CD4-positive, alpha-beta T cell treated with Interleukin-2 at 100 ng/mL for 4 hours (primary cell): ENCODE measurements around the gene CRTC3.

Experiments
- DNase-seq: peaks from one replicate; pipeline ENCODE4 v3.0.0-alpha.2; 2020; ENCODE audit warnings: low spot score

CRTC3 gene

DNA sequence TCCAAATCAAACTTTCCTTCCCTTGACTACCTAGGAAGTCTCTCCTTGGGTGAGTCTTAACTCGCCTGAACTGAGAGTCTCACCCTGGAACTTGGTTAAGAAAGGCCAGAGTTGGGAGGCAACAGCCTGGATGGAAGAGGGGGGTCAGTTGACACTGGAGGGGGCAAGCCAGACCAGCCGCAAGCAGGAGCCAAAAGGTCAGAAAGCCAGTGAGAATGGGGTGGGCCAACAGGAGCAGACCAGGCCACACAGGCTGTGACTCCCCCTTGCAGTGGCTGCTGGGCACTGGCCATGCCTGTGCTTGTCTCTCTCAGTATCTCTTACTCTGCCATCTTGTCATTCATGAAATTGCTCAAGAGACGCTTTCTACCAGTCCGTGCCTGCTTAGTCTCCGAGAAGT lies 32.9 kb downstream of the CRTC3 start:
- DNase-seq, result no peak

DNA sequence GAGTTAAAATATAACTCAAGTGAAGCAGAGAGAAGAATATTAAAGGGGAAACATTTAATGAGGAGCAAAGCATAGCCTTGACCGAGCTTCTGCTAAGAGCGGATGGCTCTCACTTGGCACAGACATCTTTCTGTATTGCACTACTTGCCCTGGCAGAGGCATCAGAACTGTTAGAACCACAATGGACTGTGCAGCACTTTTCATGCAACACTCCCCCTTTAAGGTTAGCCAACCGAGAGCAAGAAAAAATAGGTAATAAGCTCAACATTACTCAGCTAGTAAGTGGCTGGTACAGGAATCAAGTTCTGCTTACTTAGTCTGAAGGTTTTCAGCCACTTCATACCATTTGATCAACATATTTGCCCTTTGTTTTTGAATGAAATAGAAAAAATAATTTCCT lies 33.7 kb downstream of the CRTC3 start:
- no peak for DNase-seq

DNA sequence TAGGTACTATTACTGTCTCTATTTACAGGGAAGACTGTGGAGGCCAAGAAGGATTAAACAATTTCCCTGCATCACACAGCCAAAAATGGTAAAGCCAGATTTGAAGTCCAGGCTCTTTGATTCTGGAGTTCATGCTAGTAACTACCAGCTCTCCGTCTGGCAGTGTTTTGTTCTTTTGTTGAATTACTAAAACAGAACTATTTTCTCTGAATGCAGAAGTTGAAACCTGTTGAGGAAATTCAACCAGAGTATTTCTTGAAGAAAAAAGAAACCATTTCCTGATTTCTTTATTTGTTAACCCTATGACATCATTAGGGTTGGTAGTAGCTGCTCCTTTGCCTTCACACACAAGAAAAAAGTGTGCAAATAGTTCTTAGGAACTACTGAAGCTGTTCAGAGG lies 34.3 kb downstream of the CRTC3 start:
- DNase-seq, result peak; percentile 29

DNA sequence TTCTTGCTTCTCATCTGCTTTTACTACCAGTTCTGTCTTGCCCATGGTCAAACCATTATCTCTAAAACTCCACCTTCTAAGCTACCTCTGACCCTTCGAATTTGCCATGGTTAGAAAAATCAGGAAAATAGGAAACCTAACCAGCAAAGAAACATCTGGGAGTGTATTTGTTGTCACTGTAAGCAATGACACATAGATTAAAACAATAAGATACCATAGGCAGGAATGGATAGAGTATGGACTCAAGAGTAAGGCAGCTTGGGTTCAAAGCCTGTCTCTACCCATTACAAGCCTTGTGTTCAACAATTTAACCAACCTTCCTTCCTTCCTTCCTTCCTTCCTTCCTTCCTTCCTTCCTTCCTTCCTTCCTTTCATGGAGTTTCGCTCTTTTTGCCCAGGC lies 34.9 kb downstream of the CRTC3 start:
- no peak for DNase-seq

DNA sequence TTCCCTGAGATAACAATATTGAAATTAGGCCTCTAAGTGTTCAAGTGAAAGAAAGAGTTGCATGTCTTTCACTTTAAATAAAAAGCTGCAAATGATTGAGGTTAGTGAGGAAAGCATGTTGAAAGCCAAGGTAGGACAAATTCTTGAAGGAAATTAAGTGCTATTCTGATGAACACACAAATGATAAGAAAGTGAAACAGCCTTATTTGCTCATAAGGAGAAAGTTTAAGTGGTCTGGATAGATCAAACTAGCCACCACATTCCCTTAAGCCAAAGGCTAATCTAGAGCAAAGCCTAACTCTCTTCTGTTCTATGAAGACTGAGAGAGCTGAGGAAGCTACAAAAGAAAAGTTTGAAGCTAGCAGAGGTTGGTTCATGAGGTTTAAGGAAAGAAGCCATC lies 36.1 kb downstream of the CRTC3 start:
- no peak for DNase-seq

DNA sequence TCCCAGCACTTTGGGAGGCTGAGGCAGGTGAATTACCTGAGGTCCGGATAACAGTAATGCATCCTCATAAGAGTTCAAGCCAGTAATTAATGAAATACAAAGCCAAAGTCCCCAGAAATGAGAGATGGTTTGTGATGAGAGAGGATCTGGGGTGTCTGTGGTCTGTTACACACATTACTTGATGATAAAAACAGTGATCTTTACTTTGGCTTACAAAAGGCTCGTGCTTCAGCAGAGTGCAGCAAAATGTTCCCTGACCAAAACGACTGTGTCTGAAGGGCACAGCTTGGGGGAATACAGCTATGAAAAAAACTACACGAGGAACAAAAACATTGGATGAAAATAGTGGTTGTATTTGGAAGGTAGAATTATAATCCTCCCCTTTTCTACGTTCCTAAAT lies 40.9 kb downstream of the CRTC3 start:
- no peak for DNase-seq

DNA sequence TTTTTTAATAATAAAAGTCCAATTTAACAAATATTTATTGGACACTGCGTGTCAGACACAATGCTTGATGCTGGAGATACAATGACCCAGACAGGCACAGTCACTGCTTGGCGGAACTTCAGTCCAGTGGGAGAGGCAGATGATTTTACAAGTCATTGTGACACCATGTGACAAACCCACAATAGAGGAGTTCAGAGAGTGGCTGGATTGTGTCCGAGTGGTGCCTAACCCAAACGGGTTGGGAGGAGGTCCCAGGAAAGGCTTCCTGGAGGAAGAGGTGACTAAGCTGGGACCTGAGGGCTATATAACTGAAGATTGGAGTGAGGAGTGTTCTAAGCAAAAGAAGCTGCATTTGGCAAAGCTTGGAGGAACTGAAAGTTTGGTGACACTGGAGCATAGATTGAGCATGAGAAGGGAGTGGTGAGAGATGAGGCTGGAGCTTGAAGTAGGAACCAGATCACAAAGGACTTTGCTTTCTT lies 41.4 kb downstream of the CRTC3 start:
- no peak for DNase-seq

DNA sequence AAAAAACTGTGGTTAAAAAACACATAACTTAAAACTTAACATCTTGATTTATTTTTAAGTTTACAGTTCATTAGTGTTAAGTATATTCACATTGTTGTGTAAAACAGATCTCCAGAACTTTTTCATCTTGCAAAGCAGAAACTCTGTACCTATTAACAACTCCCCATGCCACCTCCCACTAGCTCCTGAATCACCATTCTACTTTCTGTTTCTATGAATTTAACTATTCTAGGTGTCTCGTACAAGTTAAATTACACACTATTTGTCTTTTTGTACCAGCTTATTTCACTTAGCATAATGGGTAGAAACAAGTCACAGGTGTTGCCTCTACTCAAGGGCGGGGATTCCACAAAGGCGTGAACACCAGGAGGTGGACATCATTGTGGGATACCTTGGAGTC lies 43.2 kb downstream of the CRTC3 start:
- no peak for DNase-seq

DNA sequence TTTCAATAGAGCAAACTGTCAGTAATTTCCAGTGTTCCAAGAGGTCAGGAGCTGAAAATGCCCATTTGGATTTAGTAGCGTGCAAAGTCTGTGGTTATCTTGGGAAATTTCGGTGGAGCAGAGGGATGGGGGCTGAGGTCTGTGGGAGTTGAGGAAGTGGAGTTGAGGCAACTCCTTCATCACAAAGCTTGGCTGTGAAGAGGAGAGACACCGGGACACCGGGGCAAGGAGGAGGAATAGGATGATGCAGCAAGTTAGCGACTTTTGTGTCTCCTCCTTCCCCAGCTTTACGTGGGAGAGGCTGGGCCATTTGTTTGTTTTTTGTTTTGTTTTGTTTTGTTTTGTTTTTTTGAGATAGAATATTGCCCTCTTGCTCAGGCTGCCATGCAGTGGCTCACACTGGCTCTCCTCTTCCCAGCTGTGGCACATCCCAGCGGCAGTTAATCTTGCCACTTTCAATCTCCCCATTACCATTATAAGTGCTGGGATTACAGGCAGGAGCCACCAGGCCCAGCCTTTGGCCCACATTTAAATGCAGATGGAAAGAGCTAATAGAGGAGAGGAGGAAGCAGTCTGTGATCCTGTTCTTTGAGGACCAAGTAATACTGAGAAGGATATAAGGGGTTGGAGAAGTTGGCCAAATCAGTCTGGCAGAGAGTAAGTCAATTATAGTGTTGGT lies 47.1 kb downstream of the CRTC3 start:
- no peak for DNase-seq

DNA sequence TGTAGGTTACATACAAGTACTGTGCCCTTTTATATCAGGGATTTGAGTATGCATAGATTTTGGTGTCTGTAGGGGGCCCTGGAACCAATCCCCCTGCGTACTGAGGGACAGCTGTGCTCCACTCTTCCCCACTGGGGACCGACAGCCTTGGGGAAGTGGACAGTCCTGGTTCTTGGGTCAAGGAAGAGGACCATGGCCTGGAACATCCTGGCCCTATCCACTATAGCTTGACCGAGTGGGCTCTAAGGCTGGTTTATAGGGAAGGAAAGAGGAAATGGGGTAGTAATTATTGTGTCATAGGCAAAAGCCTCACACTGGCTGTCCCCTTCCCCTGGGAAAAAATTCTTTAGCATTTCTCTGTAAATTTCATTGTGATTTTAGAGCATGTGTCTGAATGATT lies 49.5 kb downstream of the CRTC3 start:
- no peak for DNase-seq

DNA sequence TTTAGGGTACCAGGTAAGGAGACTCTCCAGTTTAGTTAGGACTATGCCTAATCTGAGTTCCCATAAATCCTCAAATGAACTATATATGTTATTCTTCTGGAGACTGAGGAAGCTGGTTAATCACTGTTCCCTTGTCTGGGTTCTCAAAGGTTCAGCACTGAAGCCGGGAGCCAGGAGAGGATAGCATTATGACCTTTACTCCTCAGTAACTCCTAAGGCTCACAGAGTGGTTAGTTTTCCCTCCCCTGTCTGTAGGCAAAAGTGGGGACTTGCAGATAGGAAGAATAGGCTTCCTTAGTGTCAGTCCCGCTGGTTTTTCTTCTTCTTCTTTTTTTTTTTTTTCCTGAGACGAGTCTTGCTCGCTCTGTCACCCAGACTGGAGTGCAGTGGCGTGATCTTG lies 50.4 kb downstream of the CRTC3 start:
- DNase-seq, result no peak

DNA sequence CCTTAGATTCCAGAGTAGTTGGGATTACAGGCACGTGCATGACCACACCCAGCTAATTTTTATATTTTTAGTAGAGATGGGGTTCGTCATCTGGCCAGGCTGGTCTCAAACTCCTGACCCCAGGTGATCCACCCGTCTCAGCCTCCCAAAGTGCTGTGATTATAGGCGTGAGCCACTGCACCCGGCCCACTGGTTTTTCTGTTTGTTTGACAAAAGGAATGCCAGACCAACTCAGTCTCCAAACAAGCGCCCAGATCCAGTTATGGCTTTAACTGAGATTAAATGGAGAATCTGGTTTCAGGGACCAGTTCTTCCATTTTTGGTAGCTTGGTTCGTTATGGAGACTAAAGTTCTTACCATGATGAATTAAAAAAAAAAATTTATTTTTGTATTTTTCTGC lies 50.8 kb downstream of the CRTC3 start:
- no peak for DNase-seq

DNA sequence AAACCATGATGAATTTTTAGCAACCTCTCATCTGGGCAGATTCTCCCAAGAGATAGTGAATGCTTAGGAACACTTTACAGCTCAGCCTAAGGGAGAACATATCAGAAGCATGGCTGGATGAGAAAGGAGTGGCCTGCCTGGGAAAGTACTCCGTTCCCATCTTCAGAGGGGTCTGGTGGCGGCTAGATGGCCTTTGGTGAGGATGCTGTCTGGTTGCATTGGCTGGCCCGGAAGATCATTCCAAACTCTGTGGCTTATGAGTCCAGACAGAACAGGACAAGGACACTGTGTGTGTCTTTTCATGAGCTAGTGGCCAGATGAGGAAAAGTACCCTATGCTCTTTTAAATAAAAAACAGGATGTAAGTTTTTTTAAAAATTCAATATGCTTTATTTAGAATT lies 51.2 kb downstream of the CRTC3 start:
- DNase-seq, result no peak

DNA sequence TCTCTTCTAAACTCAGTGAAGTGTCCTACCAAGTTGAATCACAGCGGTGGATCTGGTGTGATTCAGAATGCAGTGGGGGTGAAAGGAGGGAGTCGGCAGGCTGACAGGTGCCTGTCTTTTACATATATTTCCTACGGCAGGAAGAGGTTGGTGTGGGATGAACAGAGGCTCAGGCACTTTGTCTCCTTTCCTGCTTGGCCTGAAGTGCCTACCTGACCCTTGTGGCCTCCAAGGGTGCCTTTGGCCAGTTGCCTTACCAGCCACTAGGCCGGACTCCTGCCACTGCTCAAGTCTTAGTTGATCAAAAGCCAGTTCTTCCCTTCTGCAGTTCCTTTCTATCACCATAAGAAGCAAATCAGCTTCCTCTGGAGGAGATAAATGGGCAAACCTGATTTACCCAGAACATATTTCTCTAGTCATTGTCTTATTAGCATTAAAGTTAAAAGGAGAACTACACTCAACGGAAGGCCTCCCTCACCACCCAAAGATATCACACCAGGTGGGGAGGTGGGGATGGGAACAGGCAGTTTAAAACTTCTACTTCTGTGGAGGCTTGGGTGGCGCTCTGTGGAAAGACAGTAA lies 52.1 kb downstream of the CRTC3 start:
- DNase-seq, result no peak

DNA sequence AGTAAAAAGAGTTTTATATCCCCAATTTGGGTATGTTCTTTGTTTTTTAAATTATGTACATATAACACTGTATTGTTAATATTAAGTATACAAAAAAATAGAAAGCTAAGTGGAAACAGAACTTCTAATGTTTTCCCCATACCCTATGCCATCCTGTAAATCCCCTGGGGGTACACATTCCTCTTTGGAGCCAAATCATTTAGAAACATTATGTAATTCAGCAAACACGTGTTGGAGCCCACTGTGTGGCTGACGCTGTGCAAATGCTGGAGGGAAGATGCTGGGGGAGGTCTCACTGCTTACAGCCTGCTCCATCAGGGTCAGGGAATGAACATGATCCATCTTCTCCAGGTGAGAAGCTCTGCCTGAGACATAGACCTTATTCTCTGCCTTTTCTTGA lies 52.8 kb downstream of the CRTC3 start:
- no peak for DNase-seq

DNA sequence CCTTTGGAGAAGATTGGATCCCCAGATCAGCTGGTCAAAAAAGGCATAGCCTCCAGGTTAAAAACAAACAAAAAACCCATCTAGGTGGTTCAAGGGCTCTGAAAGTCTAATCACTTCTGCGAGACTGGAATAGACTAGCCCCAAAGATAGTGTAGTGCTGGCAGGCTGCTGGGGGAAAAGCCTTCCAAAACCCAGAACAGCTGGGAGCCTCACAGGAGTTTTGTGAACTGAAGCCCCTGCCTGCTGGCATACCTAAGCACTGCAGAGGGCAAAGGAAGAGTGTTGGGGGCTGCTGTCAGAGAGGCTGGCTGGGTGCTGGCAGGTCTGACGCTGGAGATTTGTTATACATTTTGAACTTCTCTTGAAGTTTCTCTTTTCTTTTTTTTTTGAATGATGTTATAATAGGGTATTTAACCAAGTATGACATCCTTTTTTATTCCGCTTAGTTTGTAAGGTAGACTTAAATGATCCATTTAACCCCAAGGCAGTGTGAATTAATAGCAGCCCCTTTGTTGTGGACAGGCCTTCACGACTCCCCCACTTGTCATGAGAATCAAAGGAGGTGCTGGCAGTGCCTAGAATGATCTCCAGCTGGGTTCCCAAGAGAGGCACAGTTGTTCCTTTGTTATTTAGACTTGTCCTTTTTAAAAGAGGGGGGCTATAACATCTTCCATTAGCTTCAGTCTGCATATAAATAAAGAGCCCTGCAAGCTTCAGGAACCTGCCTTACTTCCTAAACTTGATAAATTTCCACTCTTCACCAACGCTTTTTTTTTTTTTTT lies 53.9 kb downstream of the CRTC3 start:
- DNase-seq, result no peak

DNA sequence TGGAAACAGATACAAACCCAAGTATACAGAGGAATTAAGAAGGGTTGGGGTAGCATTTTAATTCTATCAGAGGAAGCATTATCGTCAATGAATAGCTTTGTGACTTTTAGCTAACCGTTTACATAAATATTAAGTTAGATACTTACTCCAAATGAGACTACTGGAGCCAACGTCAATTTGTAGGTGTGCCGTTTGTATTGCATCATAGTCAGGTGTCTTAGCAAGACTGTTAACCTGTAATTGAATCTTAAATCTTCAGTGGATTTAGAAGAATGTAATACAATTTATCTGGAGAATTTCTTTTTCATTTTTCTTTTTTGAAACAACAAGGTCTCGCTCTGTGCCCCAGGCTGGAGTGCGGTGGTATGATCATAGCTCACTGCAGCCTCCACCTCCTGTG lies 55.1 kb downstream of the CRTC3 start:
- DNase-seq, result no peak

DNA sequence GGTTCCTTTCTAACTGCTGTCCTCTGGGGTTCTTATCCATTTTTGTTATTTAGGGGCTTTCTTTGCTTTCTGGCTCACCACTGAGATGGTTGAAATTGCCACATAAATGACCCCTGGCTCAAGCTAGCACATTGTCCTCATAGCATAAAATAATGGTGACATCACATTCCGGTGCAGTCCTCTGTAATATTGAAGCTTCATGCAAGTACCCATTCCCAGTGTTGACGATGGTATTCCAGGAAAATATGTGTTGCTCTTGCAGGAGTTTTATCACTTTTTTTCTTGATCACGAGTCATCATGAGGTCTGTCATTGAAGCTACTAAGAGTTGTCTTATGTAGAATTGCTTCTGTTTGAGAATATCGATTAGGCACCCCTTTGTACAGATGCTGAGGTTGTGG lies 56.1 kb downstream of the CRTC3 start:
- no peak for DNase-seq

DNA sequence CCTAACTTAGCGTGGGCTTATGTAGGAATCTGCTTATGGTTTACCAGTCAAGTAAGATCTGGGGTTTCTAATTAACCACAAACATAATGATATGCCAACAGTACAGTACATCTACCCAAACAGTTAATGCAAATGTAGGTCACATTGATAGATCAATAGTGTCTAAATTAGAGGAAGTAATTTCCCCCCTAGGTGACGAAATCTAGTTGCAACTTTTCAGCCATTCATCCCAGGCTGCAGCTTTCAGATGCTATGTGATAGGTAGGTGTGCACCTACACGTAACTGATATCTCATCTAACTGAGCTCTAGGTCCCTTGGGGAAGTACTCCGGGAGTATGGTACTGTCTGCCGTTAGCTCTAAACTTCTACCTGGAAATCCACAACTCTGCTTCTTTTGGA lies 57.2 kb downstream of the CRTC3 start:
- DNase-seq, result no peak

DNA sequence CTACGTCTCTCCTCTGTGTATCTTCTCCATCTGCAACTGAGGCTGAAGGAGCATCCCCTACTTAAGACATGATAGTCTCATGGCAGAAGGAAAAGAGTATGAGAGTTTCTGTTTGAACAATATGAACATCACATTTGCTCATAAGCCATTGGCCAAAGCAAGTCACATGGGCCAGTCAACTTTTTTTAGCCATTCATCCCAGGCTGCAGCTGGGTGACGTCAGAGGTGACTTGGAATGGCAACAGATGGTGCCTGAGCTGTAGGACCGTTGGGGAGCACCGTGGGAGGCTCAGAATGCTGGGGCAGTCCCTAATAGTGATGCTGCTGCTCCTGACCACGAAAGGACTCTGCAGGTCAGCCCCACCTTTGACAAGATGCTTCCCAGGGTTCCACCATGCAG lies 58.7 kb downstream of the CRTC3 start:
- no peak for DNase-seq

DNA sequence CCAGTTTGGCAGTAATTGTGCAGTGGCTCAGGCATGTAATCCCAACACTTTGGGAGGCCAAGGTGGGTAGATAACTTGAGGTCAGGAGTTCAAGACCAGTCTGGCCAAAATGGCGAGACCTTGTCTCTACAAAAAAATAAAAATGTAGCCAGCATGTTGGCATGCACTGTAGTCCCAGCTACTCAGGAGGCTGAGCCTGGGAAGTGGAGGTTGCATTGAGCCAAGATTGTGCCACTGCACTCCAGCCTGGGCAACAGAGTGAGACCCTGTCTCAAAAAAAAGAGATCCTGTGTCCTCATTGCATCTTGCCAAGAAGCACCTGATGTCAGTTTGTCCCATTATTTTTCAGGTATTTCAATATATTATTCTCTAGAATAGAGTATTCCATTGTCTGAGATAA lies 61.8 kb downstream of the CRTC3 start:
- no peak for DNase-seq

DNA sequence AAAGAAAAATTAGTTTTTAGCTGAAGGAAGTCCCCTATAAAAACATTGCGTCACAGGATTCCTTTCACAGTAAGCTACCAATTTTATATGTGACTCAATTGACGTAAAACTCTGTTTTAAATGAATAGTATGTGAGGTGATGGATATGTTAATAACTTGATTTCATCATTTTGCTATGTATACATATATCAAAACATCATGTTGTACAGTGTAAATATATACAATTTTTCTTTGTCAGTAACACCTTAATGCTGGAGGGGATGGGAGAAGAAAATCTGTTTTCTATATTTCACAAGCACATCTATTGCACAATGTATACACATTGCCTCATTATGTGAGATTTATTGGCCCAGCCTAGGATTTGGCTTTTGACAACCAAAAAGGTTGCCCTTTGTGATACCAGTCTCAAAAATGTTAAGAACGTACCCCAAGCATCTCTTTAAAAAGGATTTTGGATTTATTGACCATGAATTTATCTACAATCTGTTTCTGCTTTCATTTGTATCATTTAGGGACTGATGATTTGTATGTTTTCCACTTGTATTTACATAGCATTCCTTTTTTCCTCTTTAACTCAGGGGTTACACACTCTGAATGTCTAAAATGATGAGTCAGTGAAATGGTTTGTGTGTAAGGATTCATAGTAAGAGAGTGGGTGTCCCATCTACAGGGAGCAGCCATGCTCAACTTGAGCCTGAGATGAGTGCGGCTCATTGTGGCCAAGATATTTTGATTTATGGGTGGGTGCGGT lies 62.6 kb downstream of the CRTC3 start:
- DNase-seq, result no peak
